Nephron (organoid): ENCODE measurements around the gene PTPN7.
A peak's percentile ranks its signal among the peaks of the same experiment; 100 is the strongest.

Experiments
- H3K27ac Mint-ChIP-seq, 3 experiments: 2 replicates each; pipeline ENCODE4 v1.8.0; 2020; ENCODE audit warnings: mixed read lengths in 3 of 3, mild to moderate bottlenecking in 2 of 3, moderate library complexity in 1 of 3
- H3K27me3 Mint-ChIP-seq: 2 replicates; pipeline ENCODE4 v1.8.0; 2021; ENCODE audit warnings: low read depth, mild to moderate bottlenecking, moderate library complexity, mixed read lengths
- H3K36me3 Mint-ChIP-seq: 2 replicates; pipeline ENCODE4 v1.8.0; 2020; ENCODE audit warnings: low read depth, mixed read lengths
- H3K4me1 Mint-ChIP-seq: 2 replicates; pipeline ENCODE4 v1.8.0; 2020; ENCODE audit warnings: mixed read lengths
- H3K4me3 Mint-ChIP-seq, 3 experiments: 2 replicates each; pipeline ENCODE4 v1.8.0; 2020; ENCODE audit warnings: mild to moderate bottlenecking in 3 of 3, mixed read lengths in 3 of 3, moderate library complexity in 2 of 3
- H3K9me3 Mint-ChIP-seq: 2 replicates; pipeline ENCODE4 v1.8.0; 2020; ENCODE audit warnings: mixed read lengths
- TF ChIP-seq, protein P1 (sequence below), 3 experiments: fragments of 200-600 bp; sonication (generic); IDR thresholded peaks; one replicate each; pipeline ENCODE4 v1.5.0; 2021; ENCODE audit warnings: antibody characterized with exemption in 3 of 3; ENCODE audit not compliant: unreplicated experiment in 3 of 3

PTPN7 gene

DNA sequence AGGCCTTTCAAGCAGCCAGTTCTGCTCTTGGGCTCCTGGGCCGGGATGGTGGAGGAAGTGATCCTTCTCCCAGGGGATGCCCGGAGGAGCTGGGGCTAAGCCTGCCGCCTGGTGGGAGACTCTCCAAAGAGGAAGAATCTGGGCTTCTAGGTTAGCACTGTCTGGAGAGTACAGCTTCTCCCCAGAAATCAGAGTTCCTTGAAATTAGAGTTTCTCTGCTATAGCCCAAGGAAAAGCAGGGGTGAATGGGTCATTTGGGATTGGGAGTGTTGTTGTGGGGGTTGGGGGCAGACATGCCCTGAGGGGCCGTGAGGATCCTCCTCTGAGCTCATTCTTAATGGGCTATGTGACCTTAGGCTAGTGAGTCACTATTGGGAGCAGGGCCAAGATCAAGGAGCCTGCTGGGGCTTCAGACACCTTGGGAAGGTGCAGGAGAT lies 39.7 kb upstream of the PTPN7 start:
- H3K36me3 Mint-ChIP-seq = no peaks in the 10 kb centered on the region
- H3K27me3 Mint-ChIP-seq = peaks cover 46% of the 10 kb centered on the region
- TF ChIP-seq, protein P1, sequence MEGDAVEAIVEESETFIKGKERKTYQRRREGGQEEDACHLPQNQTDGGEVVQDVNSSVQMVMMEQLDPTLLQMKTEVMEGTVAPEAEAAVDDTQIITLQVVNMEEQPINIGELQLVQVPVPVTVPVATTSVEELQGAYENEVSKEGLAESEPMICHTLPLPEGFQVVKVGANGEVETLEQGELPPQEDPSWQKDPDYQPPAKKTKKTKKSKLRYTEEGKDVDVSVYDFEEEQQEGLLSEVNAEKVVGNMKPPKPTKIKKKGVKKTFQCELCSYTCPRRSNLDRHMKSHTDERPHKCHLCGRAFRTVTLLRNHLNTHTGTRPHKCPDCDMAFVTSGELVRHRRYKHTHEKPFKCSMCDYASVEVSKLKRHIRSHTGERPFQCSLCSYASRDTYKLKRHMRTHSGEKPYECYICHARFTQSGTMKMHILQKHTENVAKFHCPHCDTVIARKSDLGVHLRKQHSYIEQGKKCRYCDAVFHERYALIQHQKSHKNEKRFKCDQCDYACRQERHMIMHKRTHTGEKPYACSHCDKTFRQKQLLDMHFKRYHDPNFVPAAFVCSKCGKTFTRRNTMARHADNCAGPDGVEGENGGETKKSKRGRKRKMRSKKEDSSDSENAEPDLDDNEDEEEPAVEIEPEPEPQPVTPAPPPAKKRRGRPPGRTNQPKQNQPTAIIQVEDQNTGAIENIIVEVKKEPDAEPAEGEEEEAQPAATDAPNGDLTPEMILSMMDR (IDR thresholded peaks at IDR 0.05; ENCODE audit: unreplicated experiment in 3 of 3) = no peak
- no peaks in the 10 kb centered on the region for H3K4me1 Mint-ChIP-seq
- no peak overlapping the region for H3K4me3 Mint-ChIP-seq
- no peak overlapping the region for H3K27ac Mint-ChIP-seq
- H3K9me3 Mint-ChIP-seq = no peaks in the 10 kb centered on the region

DNA sequence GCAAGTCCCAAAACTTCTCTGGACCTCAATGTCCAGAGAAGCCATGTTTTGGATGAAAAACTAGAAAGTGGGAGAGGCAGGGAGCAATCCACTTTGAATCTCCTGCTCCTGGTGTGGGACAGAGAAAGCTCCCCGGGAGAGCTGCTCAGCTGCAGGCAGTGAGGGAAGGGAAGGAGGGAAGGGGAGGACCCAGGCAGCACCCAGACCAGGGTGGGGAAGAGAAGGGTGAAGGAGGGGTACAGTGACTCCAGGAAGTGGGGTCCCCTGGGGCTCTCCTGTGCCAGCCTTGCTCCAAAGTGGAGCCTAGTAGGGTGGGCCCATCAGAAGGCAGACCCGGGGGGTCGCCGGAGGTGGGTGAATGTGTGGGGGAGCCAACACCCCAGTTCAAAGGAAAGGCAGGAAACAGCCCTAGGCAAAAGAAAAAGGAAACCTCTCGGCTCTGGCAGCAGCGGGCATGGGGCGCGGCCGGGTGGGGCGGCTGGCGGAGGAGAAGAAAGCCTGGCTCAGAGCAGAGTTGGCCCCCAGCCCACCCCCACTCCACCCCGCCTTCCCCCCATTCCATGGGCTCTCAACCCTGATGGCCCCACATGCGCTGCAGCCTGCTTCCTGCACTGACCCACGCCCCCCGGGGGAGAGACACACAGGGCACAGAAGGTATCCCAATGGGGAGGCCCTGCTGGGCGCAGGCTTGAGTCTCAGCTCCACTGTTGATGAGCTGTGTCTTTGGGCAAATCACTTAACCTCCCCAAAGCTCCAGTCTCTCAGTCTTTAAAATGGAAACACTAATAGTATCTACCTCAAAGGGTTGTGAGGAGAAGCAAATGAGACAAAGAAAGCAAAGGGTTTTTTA lies 38.9 kb upstream of the PTPN7 start:
- H3K4me1 Mint-ChIP-seq = no peaks in the 10 kb centered on the region

DNA sequence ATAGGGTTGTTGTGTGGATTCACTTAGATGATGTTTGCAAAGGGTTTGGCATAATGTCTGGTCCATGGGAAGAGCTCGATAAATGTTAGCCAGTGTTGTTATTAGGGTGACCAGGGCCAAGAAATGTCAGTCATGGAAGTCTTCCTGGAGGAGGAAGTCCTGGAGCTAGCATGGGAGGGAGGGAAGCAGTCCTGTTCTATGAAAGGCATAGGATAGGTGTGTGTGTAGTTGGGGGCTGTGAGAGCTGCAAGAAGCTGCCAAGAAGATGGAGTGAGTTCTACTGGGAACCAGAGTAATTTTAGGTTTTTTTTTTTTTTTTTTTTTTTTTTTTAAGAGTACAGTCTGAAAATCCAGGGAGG lies 37.9 kb upstream of the PTPN7 start:
- Mint-ChIP-seq H3K36me3 (no peaks in the 10 kb centered on the region), H3K4me1 (peaks cover 4% of the 10 kb centered on the region), H3K9me3 (no peaks in the 10 kb centered on the region), H3K27me3 (peaks cover 62% of the 10 kb centered on the region), H3K4me3 (no peak overlapping the region), H3K27ac (no peak overlapping the region)
- TF ChIP-seq, protein P1 (IDR thresholded peaks at IDR 0.05; ENCODE audit: unreplicated experiment in 3 of 3) = no peak

More for the DNA sequence above, 38.9 kb upstream of the PTPN7 start:
- no peaks in the 10 kb centered on the region for H3K36me3 Mint-ChIP-seq
- H3K27me3 Mint-ChIP-seq = peaks cover 54% of the 10 kb centered on the region
- TF ChIP-seq, protein P1 (IDR thresholded peaks at IDR 0.05; ENCODE audit: unreplicated experiment in 3 of 3) = no peak
- no peaks in the 10 kb centered on the region for H3K9me3 Mint-ChIP-seq
- H3K27ac Mint-ChIP-seq = no peak overlapping the region
- H3K4me3 Mint-ChIP-seq = no peak overlapping the region

DNA sequence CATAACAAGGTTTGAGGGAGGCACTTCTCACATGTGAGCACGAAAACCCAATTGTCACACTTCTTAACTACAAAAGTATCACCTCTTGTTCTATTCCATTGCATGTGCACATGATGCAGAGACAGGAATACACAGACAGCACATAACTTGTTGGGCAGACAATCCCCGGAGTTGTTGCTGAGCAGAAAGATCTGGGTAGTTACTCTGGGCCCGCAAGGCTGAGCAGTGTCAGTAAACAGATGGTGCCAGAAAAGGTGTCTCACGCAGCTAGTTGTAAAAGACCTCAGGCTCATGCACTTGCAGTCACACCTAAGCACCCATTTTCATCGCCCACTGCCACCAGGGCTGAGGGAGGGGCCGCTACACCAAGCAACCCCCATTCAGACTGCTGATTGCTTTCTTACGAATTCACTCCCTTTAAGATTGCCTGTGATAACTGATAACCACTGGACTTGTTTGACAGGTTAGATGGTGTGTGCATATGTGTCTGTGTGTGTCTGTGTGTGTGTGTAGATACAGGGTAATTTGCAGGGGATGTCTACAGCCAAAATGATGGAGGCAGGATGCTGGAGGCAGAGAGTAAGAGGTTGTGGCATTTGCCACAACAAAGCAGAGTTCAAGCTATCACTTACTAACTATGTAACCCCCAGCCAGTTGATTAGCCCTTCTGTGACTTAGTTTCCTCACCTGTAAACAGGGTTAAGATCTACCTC lies 37.4 kb upstream of the PTPN7 start:
- TF ChIP-seq, protein P1 (IDR thresholded peaks at IDR 0.05; ENCODE audit: unreplicated experiment in 3 of 3) = no peak
- Mint-ChIP-seq H3K9me3 (no peaks in the 10 kb centered on the region), H3K27ac (no peak overlapping the region), H3K4me1 (peaks cover 5% of the 10 kb centered on the region), H3K27me3 (peaks cover 64% of the 10 kb centered on the region), H3K4me3 (no peak overlapping the region), H3K36me3 (no peaks in the 10 kb centered on the region)

DNA sequence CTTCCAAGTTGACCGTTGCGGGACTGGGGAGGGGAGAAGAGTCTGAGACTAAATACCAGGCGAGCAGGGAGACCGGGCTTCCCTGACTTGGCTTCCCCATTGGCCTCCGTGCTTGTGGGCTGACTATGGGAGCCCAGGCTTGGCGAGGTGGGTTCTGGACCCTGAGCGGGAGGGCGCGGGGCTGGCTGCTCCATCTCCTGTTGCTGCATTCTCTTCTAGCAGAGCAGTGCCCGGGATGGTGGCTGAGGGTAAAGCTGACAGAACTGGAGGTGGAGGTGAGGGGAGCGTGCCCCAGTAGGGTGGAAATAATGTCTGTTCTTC lies 33.9 kb upstream of the PTPN7 start:
- Mint-ChIP-seq H3K27me3 (peaks cover 67% of the 10 kb centered on the region), H3K4me1 (peaks cover 12% of the 10 kb centered on the region), H3K27ac (no peak overlapping the region), H3K36me3 (no peaks in the 10 kb centered on the region), H3K9me3 (peaks cover 3% of the 10 kb centered on the region), H3K4me3 (peak overlapping the region in 2 of 3 experiments; percentile 53 to 64)
- TF ChIP-seq, protein P1 (IDR thresholded peaks at IDR 0.05; ENCODE audit: unreplicated experiment in 3 of 3) = no peak
